NCI-H2196 treated with DMSO at 0.1 percent for 48 hours (cell line): Measurements from ENCODE around the gene KDM5C.
A peak's percentile ranks its signal among the peaks of the same experiment; 100 is the strongest.

Source experiments
- DNase-seq: peaks from one replicate; lab custom pipeline; 2025; ENCODE audit not compliant: unreplicated experiment; lab: John Stamatoyannopoulos, UW

The KDM5C gene

GRCh38 chrX:53224860-53225797 is at the start of gene KDM5C:
TSS of gene KDM5C (minus strand) at chrX:53225207. CDS start at chrX:53224889, 318 bp downstream.
- DNase-seq: peak; percentile 61

GRCh38 chrX:53272808-53273337 is 47.9 kb upstream of the KDM5C start:
- DNase-seq: no peak

- no peak for DNase-seq
Measured at GRCh38 chrX:53269536-53270107, 44.6 kb upstream of the KDM5C start.

- no peak for DNase-seq
Measured at GRCh38 chrX:53268173-53268572, 43.2 kb upstream of the KDM5C start.

GRCh38 chrX:53266914-53267313 is 41.9 kb upstream of the KDM5C start:
- no peak for DNase-seq

- no peak for DNase-seq
Measured at GRCh38 chrX:53265771-53266574, 41.0 kb upstream of the KDM5C start.

GRCh38 chrX:53263597-53264094 is 38.6 kb upstream of the KDM5C start:
- no peak for DNase-seq

- no peak for DNase-seq
Measured at GRCh38 chrX:53262918-53263394, 37.9 kb upstream of the KDM5C start.

- no peak for DNase-seq
Measured at GRCh38 chrX:53262189-53262917, 37.3 kb upstream of the KDM5C start.

GRCh38 chrX:53261355-53261972 is 36.5 kb upstream of the KDM5C start:
- no peak for DNase-seq

- no peak for DNase-seq
Measured at GRCh38 chrX:53260836-53261235, 35.8 kb upstream of the KDM5C start.

GRCh38 chrX:53257670-53258423 is 32.8 kb upstream of the KDM5C start:
- DNase-seq: no peak

- no peak for DNase-seq
Measured at GRCh38 chrX:53257166-53257565, 32.2 kb upstream of the KDM5C start.

GRCh38 chrX:53256446-53257041 is 31.5 kb upstream of the KDM5C start:
- DNase-seq: no peak

- no peak for DNase-seq
Measured at GRCh38 chrX:53255738-53256191, 30.8 kb upstream of the KDM5C start.

- no peak for DNase-seq
Measured at GRCh38 chrX:53254570-53255461, 29.8 kb upstream of the KDM5C start.

- DNase-seq: no peak
Measured at GRCh38 chrX:53253293-53254020, 28.4 kb upstream of the KDM5C start.
